HEK293T (cell line): ENCODE results near the gene ADORA2B.
A peak's percentile ranks its signal among the peaks of the same experiment; 100 is the strongest.
"Not testable (repeated sequence)": the region's sequence is repeated elsewhere in the genome, so short reads cannot be mapped to it uniquely, and the experiment has no call there.

ENCODE experiments used
- CTCF ChIA-PET: fragments of 350-600 bp; formaldehyde crosslinking; extraction: SDS; loops from one replicate; lab custom pipeline; 2021; ENCODE audit warnings: antibody characterized with exemption, inconsistent platforms; lab: Yijun Ruan, JAX
- POLR2A ChIA-PET: fragments of 350-600 bp; formaldehyde crosslinking; extraction: SDS; loops from one replicate; lab custom pipeline; 2020; ENCODE audit warnings: antibody characterized with exemption, inconsistent platforms; lab: Yijun Ruan, JAX
- DNase-seq: peaks from one replicate; pipeline ENCODE4 v3.0.0; 2012; ENCODE audit warnings: mixed read lengths; ENCODE audit errors: extremely low spot score
- ARNT ChIP-seq: fragments of 450-650 bp; IDR thresholded peaks from 2 replicates; pipeline ENCODE4 v1.6.1; 2017; ENCODE audit warnings: mild to moderate bottlenecking
- BHLHE40 ChIP-seq: fragments of 450-650 bp; IDR thresholded peaks from 2 replicates; pipeline ENCODE4 v1.6.1; 2016; ENCODE audit warnings: mild to moderate bottlenecking, moderate library complexity, borderline replicate concordance
- CTBP1 ChIP-seq: fragments of 450-650 bp; IDR thresholded peaks from 2 replicates; pipeline ENCODE4 v1.6.1; 2016; ENCODE audit warnings: borderline replicate concordance
- ELF4 ChIP-seq: fragments of 450-650 bp; IDR thresholded peaks from 2 replicates; pipeline ENCODE4 v1.6.1; 2017; ENCODE audit warnings: antibody characterized with exemption
- FOXA1 ChIP-seq: fragments of 450-650 bp; IDR thresholded peaks from 2 replicates; pipeline ENCODE4 v1.6.1; 2016; ENCODE audit warnings: mild to moderate bottlenecking
- FOXK2 ChIP-seq: fragments of 450-650 bp; IDR thresholded peaks from 2 replicates; pipeline ENCODE4 v1.6.1; 2016; ENCODE audit warnings: mild to moderate bottlenecking
- FOXM1 ChIP-seq: fragments of 450-650 bp; IDR thresholded peaks from 2 replicates; pipeline ENCODE4 v1.6.1; 2017; ENCODE audit warnings: mild to moderate bottlenecking, borderline replicate concordance
- HDGF ChIP-seq: fragments of 450-650 bp; IDR thresholded peaks from 2 replicates; pipeline ENCODE4 v1.6.1; 2017; ENCODE audit warnings: antibody characterized with exemption, borderline replicate concordance
- L3MBTL2 ChIP-seq: fragments of 450-650 bp; conservative IDR thresholded peaks from 2 replicates; pipeline ENCODE4 v1.6.1; 2016; ENCODE audit warnings: mild to moderate bottlenecking
- LEF1 ChIP-seq: fragments of 450-650 bp; IDR thresholded peaks from 2 replicates; pipeline ENCODE4 v1.6.1; 2017; ENCODE audit warnings: mild to moderate bottlenecking, borderline replicate concordance
- NFRKB ChIP-seq: fragments of 450-650 bp; IDR thresholded peaks from 2 replicates; pipeline ENCODE4 v1.6.1; 2016; ENCODE audit warnings: mild to moderate bottlenecking, moderate library complexity
- SP1 ChIP-seq: fragments of 450-650 bp; IDR thresholded peaks from 2 replicates; pipeline ENCODE4 v1.6.1; 2017
- SUZ12 ChIP-seq: fragments of 450-650 bp; IDR thresholded peaks from 2 replicates; pipeline ENCODE4 v1.6.1; 2016; ENCODE audit warnings: mild to moderate bottlenecking
- TARDBP ChIP-seq: fragments of 450-650 bp; IDR thresholded peaks from 2 replicates; pipeline ENCODE4 v1.6.1; 2016
- ZNF384 ChIP-seq: fragments of 450-650 bp; IDR thresholded peaks from 2 replicates; pipeline ENCODE4 v1.6.1; 2016
- TF ChIP-seq, protein P1 (sequence below): fragments of 450-650 bp; IDR thresholded peaks from 2 replicates; pipeline ENCODE4 v1.6.1; 2016

Gene ADORA2B

DNA sequence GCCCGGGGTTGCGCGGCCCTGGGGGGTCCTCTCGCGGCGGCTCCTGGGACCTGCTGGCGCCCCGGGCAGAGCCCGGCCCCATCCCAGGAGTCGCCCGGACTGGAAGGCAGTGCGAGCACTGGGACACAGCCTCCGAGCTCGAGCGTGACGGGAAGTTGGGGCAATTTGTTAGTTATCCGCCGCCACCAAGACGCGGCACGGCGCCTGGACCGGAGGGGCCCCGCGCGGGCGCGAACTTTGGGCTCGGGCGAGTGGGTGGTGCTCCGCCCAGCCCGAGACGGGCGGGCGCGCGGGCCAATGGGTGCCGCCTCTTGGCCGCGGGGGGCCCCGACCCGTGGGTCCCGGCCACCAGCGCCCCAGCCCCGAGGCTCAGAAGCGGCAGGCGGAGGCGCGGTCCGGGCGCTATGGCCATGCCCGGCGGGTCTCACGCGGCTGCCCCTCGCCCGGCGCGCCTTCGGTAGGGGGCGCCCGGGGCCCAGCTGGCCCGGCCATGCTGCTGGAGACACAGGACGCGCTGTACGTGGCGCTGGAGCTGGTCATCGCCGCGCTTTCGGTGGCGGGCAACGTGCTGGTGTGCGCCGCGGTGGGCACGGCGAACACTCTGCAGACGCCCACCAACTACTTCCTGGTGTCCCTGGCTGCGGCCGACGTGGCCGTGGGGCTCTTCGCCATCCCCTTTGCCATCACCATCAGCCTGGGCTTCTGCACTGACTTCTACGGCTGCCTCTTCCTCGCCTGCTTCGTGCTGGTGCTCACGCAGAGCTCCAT is at the start of gene ADORA2B:
Gene ADORA2B (plus strand): TSS at position 372 of the 768 bp plus-strand sequence. CDS start 119 bp downstream, at position 491.
- POLR2A ChIA-PET = interaction anchor here (0.6 to 7.4 kb wide), 22 partner anchors 9 to 271 kb away, joined by 3 to 74 read pairs (median 4); partner anchors contain the start of genes NCOR1, TTC19 and ZSWIM7
- TF ChIP-seq LEF1 (peak; percentile 84), FOXM1 (0 out of 2 replicates have a peak, but pooled peaks have one; percentile 6), FOXK2 (no peak), ARNT (no peak), BHLHE40 (no peak), FOXA1 (no peak), NFRKB (no peak), L3MBTL2 (peak; percentile 94)
- TF ChIP-seq, protein P1, sequence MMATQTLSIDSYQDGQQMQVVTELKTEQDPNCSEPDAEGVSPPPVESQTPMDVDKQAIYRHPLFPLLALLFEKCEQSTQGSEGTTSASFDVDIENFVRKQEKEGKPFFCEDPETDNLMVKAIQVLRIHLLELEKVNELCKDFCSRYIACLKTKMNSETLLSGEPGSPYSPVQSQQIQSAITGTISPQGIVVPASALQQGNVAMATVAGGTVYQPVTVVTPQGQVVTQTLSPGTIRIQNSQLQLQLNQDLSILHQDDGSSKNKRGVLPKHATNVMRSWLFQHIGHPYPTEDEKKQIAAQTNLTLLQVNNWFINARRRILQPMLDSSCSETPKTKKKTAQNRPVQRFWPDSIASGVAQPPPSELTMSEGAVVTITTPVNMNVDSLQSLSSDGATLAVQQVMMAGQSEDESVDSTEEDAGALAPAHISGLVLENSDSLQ = peak; percentile 93
- peak; percentile 81 for DNase-seq
- CTCF ChIA-PET = interaction anchor here (0.6 to 2.6 kb wide), 15 partner anchors 8 to 230 kb away, joined by 3 to 14 read pairs (median 4); no protein-coding TSS in a partner anchor

DNA sequence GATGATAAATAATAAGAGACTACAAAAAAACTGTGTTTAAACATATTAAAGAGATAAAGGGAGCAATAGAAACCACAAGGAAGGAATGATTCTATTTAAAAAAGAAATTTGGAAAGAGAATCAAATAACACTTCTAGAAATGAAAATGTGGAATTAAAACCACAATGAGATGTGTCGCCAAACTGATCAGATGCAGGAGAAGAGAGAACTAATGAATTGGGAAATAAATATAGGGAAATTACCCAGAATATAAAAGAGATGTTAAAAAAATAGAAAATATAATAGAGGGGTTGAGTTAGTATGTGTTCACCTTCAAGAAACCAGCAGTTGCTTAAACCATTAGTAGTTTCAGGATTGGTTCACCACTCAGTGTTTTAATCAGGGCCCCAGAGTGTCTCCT is 48.7 kb upstream of the ADORA2B start:
- ChIA-PET POLR2A (no interaction called here), CTCF (no interaction called here)
- no peak for DNase-seq
- TF ChIP-seq, protein P1 = no peak
- TF ChIP-seq FOXK2 = no peak
- no peak for TF ChIP-seq TARDBP
- no peak for TF ChIP-seq SP1
- no peak for TF ChIP-seq NFRKB
- no peak for TF ChIP-seq FOXA1
- no peak for TF ChIP-seq FOXM1
- TF ChIP-seq SUZ12 = no peak
- no peak for TF ChIP-seq L3MBTL2
- TF ChIP-seq ZNF384 = no peak
- no peak for TF ChIP-seq ARNT
- no peak for TF ChIP-seq BHLHE40
- TF ChIP-seq HDGF = no peak

DNA sequence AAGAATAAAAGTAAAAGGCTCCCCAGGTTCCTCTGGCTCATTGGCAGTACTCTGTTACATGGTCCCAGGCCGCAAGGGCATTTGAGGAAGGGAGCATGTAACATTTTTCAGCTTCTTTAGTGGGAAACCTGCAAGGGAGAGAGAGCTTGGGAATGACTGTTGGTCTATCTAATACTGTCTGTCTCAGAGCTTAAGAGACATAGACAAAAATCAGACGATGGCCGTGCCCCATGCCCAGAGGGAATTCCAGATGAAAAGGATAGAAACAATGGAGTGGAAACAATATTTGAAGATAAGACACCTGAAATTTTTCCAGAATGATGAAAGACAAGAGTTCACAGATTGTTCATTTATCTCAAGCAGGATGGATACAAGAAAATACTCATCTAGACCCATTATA is 48.1 kb upstream of the ADORA2B start:
- POLR2A ChIA-PET = no interaction called here
- TF ChIP-seq, protein P1 = no peak
- no peak for TF ChIP-seq LEF1
- no peak for TF ChIP-seq FOXA1
- TF ChIP-seq TARDBP = no peak
- no peak for TF ChIP-seq FOXK2
- no peak for TF ChIP-seq ELF4
- TF ChIP-seq FOXM1 = no peak
- no peak for TF ChIP-seq HDGF
- TF ChIP-seq BHLHE40 = no peak
- TF ChIP-seq NFRKB = no peak
- no peak for TF ChIP-seq CTBP1
- no peak for TF ChIP-seq SP1
- no peak for TF ChIP-seq ARNT
- TF ChIP-seq SUZ12 = no peak
- no peak for TF ChIP-seq L3MBTL2
- no peak for TF ChIP-seq ZNF384
- CTCF ChIA-PET = no interaction called here
- DNase-seq = no peak

DNA sequence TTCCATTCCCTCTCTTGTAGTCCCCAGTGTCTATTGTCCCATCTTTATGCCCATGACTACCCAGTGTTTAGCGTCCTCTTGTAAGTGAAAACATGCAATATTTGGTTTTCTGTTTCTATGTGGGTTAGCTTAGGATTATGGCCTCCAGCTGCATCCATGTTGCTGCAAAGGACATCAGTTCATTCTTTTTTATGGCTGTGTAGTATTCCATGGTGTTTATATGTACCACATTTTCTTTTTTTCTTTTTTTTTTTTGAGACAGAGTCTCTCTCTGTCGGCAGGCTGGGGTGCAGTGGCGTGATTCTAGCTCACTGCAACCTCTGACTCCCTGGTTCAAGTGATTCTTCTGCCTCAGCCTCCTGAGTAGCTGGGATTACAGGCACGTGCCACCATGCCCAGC is 45.3 kb upstream of the ADORA2B start:
- CTCF ChIA-PET, DNase-seq, POLR2A ChIA-PET: not testable (repeated sequence)

DNA sequence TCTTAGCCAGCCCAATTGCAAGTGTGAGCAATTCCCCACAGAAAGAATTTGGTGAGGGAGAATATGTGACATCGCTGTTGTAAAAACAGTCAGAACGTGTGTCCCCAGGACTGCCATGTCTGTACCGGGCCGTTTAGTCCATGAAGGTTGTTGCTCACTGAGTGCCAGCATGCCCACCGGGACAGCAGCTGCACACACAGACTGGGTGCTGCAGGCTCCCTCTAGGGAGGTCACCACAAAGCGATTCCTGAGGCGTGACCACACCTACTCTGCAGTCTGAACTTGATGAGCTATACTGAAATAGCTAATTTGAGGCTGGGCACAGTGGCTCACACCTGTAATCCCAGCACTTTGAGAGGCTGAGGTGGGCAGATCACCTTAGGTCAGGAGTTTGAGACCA is 44.1 kb upstream of the ADORA2B start:
- CTCF ChIA-PET = no interaction called here
- POLR2A ChIA-PET = interaction anchor here (1.7 kb wide), 1 partner anchor 99 kb away, joined by 5 read pairs; the partner anchor contains the start of genes TTC19 and ZSWIM7
- DNase-seq = no peak
- no peak for TF ChIP-seq SUZ12
- TF ChIP-seq ZNF384 = no peak
- TF ChIP-seq ARNT = no peak
- no peak for TF ChIP-seq TARDBP
- no peak for TF ChIP-seq FOXM1
- no peak for TF ChIP-seq HDGF
- TF ChIP-seq LEF1 = no peak
- TF ChIP-seq CTBP1 = no peak

DNA sequence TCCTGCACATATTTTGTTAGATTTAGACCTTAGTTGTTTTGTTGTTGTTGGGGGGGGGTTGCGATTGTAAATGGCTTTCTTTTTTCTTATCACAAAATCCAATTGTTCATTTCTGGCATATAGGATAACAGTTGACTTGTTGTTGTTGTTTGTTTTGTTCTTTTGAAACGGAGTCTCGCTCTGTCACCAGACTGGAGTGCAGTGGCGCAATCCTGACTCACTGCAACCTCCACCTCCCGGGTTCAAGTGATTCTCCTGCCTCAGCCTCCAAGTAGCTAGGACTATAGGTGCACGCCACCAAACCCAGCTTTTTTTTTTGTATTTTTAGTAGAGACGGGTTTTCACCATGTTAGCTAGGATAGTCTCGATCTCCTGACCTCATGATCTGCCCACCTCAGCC is 39.7 kb upstream of the ADORA2B start:
- CTCF ChIA-PET = interaction anchor here (0.9 kb wide), 1 partner anchor 26 kb away, joined by 6 read pairs; no protein-coding TSS in a partner anchor
- not testable (repeated sequence) for DNase-seq
- POLR2A ChIA-PET = interaction anchor here (1.1 kb wide), 1 partner anchor 10 kb away, joined by 3 read pairs; no protein-coding TSS in a partner anchor
